Upper lobe of right lung (tissue), 1 donor: ENCODE measurements around the gene KRT6A. TPM values are rescaled to one million over a fixed set of nuclear protein-coding genes. Genes with fewer than 3 reads are reported as not detected.
"Not testable (repeated sequence)": the region's sequence is repeated elsewhere in the genome, so short reads cannot be mapped to it uniquely, and the experiment has no call there.

ENCODE experiments used
- ATAC-seq: fragments of 200-7000 bp; cut with Tn5 transposase; one replicate; pipeline ENCODE4 v1.9.1; 2020; ENCODE audit warnings: mild to moderate bottlenecking, moderate library complexity
- DNase-seq: peaks from one replicate; pipeline ENCODE4 v3.0.0-alpha.2; 2020
- H3K27ac ChIP-seq: fragments of 200-600 bp; one replicate; pipeline ENCODE4 v1.8.0; 2022
- H3K27me3 ChIP-seq: fragments of 200-600 bp; one replicate; pipeline ENCODE4 v1.8.0; 2022; ENCODE audit warnings: mild to moderate bottlenecking
- H3K36me3 ChIP-seq: fragments of 200-600 bp; one replicate; pipeline ENCODE4 v1.8.0; 2022
- H3K4me1 ChIP-seq: fragments of 200-600 bp; one replicate; pipeline ENCODE4 v1.8.0; 2022
- H3K4me3 ChIP-seq: fragments of 200-600 bp; one replicate; pipeline ENCODE4 v1.8.0; 2022; ENCODE audit warnings: mild to moderate bottlenecking
- H3K9me3 ChIP-seq: fragments of 200-600 bp; one replicate; pipeline ENCODE4 v1.8.0; 2022
- CTCF ChIP-seq: fragments of 200-600 bp; IDR thresholded peaks from one replicate; pipeline ENCODE4 v1.8.0; 2022; ENCODE audit warnings: antibody characterized with exemption
- intact Hi-C: fragments of 100-400 bp; cut with DNase I; formaldehyde crosslinking; loops from one replicate; pipeline ENCODE4 v1.11.0; 2022
- total RNA-seq: library from RNA; stranded (reverse); fragmentation: NEBNext Ultra II Directional; extraction: Animal tissue kit (Norgen Biotek cat#: 25700); gene quantifications from one replicate; pipeline ENCODE4 v1.2.1, GENCODE V29; 2021
- donor health status: DM: no; HTN: yes; CAD: no; lungs with severe emphysema.

The KRT6A gene
- total RNA-seq, 1 donor from 2014 or later: 3.0 TPM

- H3K27ac ChIP-seq: no peak overlapping the region
- no peaks in the 10 kb centered on the region for H3K36me3 ChIP-seq
- H3K4me3 ChIP-seq: no peak overlapping the region
- intact Hi-C loops: no loop called here
- no peaks in the 10 kb centered on the region for H3K27me3 ChIP-seq
- H3K9me3 ChIP-seq: no peaks in the 10 kb centered on the region
- TF ChIP-seq CTCF: no peak
- no peak for ATAC-seq
- DNase-seq: no peak
- peaks cover 25% of the 10 kb centered on the region for H3K4me1 ChIP-seq
These were observed 1.0 kb upstream of the KRT6A start for GRCh38 chr12:52494100-52494499.

GRCh38 chr12:52492405-52492804 lies 652 bp downstream of the KRT6A start:
- H3K27me3 ChIP-seq, H3K36me3 ChIP-seq, DNase-seq, H3K9me3 ChIP-seq, ATAC-seq, H3K4me3 ChIP-seq, intact Hi-C loops, H3K27ac ChIP-seq: not testable (repeated sequence)
- H3K4me1 ChIP-seq: peaks cover 25% of the 10 kb centered on the region

- DNase-seq, intact Hi-C loops, H3K27me3 ChIP-seq: not testable (repeated sequence)
These were observed 1.6 kb downstream of the KRT6A start for GRCh38 chr12:52491495-52491894.

GRCh38 chr12:52488736-52489135 lies 4.3 kb downstream of the KRT6A start:
- no peak for ATAC-seq
- H3K4me3 ChIP-seq: no peak overlapping the region
- DNase-seq: no peak
- H3K4me1 ChIP-seq: peaks cover 4% of the 10 kb centered on the region
- no peak for TF ChIP-seq CTCF
- H3K27ac ChIP-seq: no peak overlapping the region
- H3K27me3 ChIP-seq: peaks cover 9% of the 10 kb centered on the region
- intact Hi-C loops: no loop called here
- no peaks in the 10 kb centered on the region for H3K36me3 ChIP-seq
- H3K9me3 ChIP-seq: peaks cover 9% of the 10 kb centered on the region

More at GRCh38 chr12:52491495-52491894, 1.6 kb downstream of the KRT6A start:
- ATAC-seq, H3K36me3 ChIP-seq, H3K27ac ChIP-seq, H3K9me3 ChIP-seq, H3K4me3 ChIP-seq: not testable (repeated sequence)
- peaks cover 25% of the 10 kb centered on the region for H3K4me1 ChIP-seq

- H3K27me3 ChIP-seq, H3K9me3 ChIP-seq, ATAC-seq, H3K36me3 ChIP-seq, H3K27ac ChIP-seq, H3K4me3 ChIP-seq, H3K4me1 ChIP-seq, intact Hi-C loops, DNase-seq: not testable (repeated sequence)
These were observed 5.2 kb downstream of the KRT6A start for GRCh38 chr12:52487744-52488443.

- no peak overlapping the region for H3K27ac ChIP-seq
- intact Hi-C loops: no loop called here
- H3K27me3 ChIP-seq: peaks cover 9% of the 10 kb centered on the region
- H3K9me3 ChIP-seq: peaks cover 9% of the 10 kb centered on the region
- no peak overlapping the region for H3K4me3 ChIP-seq
- H3K36me3 ChIP-seq: no peaks in the 10 kb centered on the region
- DNase-seq (no peak), ATAC-seq (no peak)
- no peak for TF ChIP-seq CTCF
- no peaks in the 10 kb centered on the region for H3K4me1 ChIP-seq
These were observed 5.8 kb downstream of the KRT6A start for GRCh38 chr12:52487211-52487610.

- Histone ChIP-seq H3K4me3 (no peak overlapping the region), H3K27me3 (peaks cover 9% of the 10 kb centered on the region), H3K27ac (no peak overlapping the region), H3K36me3 (no peaks in the 10 kb centered on the region), H3K4me1 (no peaks in the 10 kb centered on the region), H3K9me3 (peaks cover 9% of the 10 kb centered on the region)
- DNase-seq (no peak), ATAC-seq (no peak)
- TF ChIP-seq CTCF: no peak
- intact Hi-C loops: no loop called here
These were observed 6.6 kb downstream of the KRT6A start for GRCh38 chr12:52486166-52487105.
